H1 (cell line): ENCODE measurements around the gene PNLDC1. TPM values are rescaled to one million over a fixed set of nuclear protein-coding genes. Genes with fewer than 3 reads are reported as not detected.

Experiments
- CTCF ChIA-PET: fragments of 300-600 bp; sonication (Branson Sonifier 250); formaldehyde crosslinking; loops from one replicate; lab custom pipeline; 2021; ENCODE audit not compliant: partially characterized antibody; lab: Charles Lee
- POLR2A ChIA-PET: fragments of 300-600 bp; sonication (Branson Sonifier 250); formaldehyde crosslinking; loops from one replicate; lab custom pipeline; 2021; ENCODE audit warnings: inconsistent platforms; ENCODE audit not compliant: partially characterized antibody; lab: Charles Lee
- DNase-seq, 2 experiments: peaks; one replicate each; pipeline versions ENCODE4 v3.0.0 to v3.0.0-alpha.2; 2010 to 2022; ENCODE audit warnings: low spot score in 2 of 2, low read depth in 1 of 2, mixed read lengths in 1 of 2
- FAIRE-seq: peaks from 2 replicates; lab custom pipeline; 2011; peaks lifted over from hg19 to GRCh38; lab: Jason Lieb, UNC
- H2AFZ ChIP-seq: 2 replicates; pipeline ENCODE4 v1.8.1; 2012; ENCODE audit warnings: low read length, inconsistent platforms
- H2AK5ac ChIP-seq: 2 replicates; pipeline ENCODE4 v1.6.1; 2013; ENCODE audit warnings: low read depth, low read length
- H2BK120ac ChIP-seq: replicated peaks from 2 replicates; pipeline ENCODE3; 2013; ENCODE audit warnings: low read depth, low read length, inconsistent platforms
- H2BK12ac ChIP-seq: 2 replicates; pipeline ENCODE4 v1.6.1; 2013; ENCODE audit warnings: low read depth, low read length
- H2BK15ac ChIP-seq: 2 replicates; pipeline ENCODE4 v1.6.1; 2013; ENCODE audit warnings: low read length
- H2BK20ac ChIP-seq: 2 replicates; pipeline ENCODE4 v1.6.1; 2013; ENCODE audit warnings: low read length
- H2BK5ac ChIP-seq: 2 replicates; pipeline ENCODE4 v1.6.1; 2013; ENCODE audit warnings: low read depth, low read length
- H3K14ac ChIP-seq: 2 replicates; pipeline ENCODE4 v1.6.1; 2013; ENCODE audit warnings: inconsistent platforms; ENCODE audit not compliant: insufficient read length
- H3K18ac ChIP-seq: 2 replicates; pipeline ENCODE4 v1.6.1; 2013; ENCODE audit warnings: low read length; ENCODE audit errors: extremely low read depth
- H3K23ac ChIP-seq: 2 replicates; pipeline ENCODE4 v1.6.1; 2013; ENCODE audit warnings: inconsistent platforms; ENCODE audit not compliant: insufficient read length
- H3K23me2 ChIP-seq: 2 replicates; pipeline ENCODE4 v1.6.1; 2013; ENCODE audit warnings: low read depth, low read length
- H3K27ac ChIP-seq: 2 replicates; pipeline ENCODE4 v1.6.1; 2011; ENCODE audit warnings: low read depth, low read length, inconsistent platforms
- H3K27me3 ChIP-seq, 4 experiments: replicated peaks in 1 of 4; 1 replicate in 1 of 4; 2 replicates in 3 of 4; pipeline versions ENCODE4 v1.6.1 to v1.8.1; 2011 to 2013; ENCODE audit warnings: low read length in 3 of 4, mild to moderate bottlenecking in 3 of 4, inconsistent platforms in 2 of 4, mixed read lengths in 2 of 4, moderate library complexity in 1 of 4; ENCODE audit not compliant: control insufficient read depth in 3 of 4, insufficient read depth in 3 of 4; ENCODE audit errors: extremely low read depth in 1 of 4
- H3K36me3 ChIP-seq, 4 experiments: 2 replicates each; pipeline versions ENCODE4 v1.6.1 to v1.8.1; 2011 to 2013; ENCODE audit warnings: mild to moderate bottlenecking in 4 of 4, low read length in 3 of 4, moderate library complexity in 2 of 4, control low read depth in 1 of 4, inconsistent platforms in 1 of 4; ENCODE audit not compliant: insufficient read depth in 4 of 4, control insufficient read depth in 2 of 4
- H3K4ac ChIP-seq: replicated peaks from 2 replicates; pipeline ENCODE3; 2013; ENCODE audit warnings: low read length, low read depth, mixed read lengths, inconsistent platforms; ENCODE audit not compliant: insufficient read length
- H3K4me1 ChIP-seq, 4 experiments: replicated peaks in 1 of 4; 1 replicate in 1 of 4; 2 replicates in 3 of 4; pipeline versions ENCODE4 v1.6.1 to v1.8.1; 2011 to 2013; ENCODE audit warnings: low read length in 3 of 4, inconsistent platforms in 2 of 4, mixed read lengths in 1 of 4; ENCODE audit not compliant: insufficient read depth in 4 of 4, control insufficient read depth in 3 of 4
- H3K4me2 ChIP-seq, 2 experiments: 2 replicates each; pipeline versions ENCODE4 v1.6.1 to v1.8.1; 2011 to 2013; ENCODE audit warnings: low read depth in 2 of 2, low read length in 2 of 2, control low read depth in 1 of 2, inconsistent platforms in 1 of 2, mild to moderate bottlenecking in 1 of 2; ENCODE audit not compliant: insufficient read depth in 1 of 2
- H3K4me3 ChIP-seq, 4 experiments: fragments of 200-600, 300-600 bp in 1 of 4; sonication (generic), shearing (Covaris generic), sonication (Bioruptor Twin) in 1 of 4; 2 replicates each; pipeline versions ENCODE4 v1.5.1 to v1.8.1; 2011 to 2016; ENCODE audit warnings: low read length in 4 of 4, low read depth in 3 of 4, control low read depth in 2 of 4, inconsistent platforms in 2 of 4, mild to moderate bottlenecking in 2 of 4, mixed read lengths in 1 of 4, moderate library complexity in 1 of 4; ENCODE audit not compliant: insufficient read depth in 2 of 4; ENCODE audit errors: extremely low read depth in 1 of 4
- H3K56ac ChIP-seq: replicated peaks from 2 replicates; pipeline ENCODE3; 2013; ENCODE audit warnings: low read depth, mild to moderate bottlenecking, mixed read lengths, low read length, inconsistent platforms; ENCODE audit not compliant: insufficient read length
- H3K79me1 ChIP-seq: 2 replicates; pipeline ENCODE4 v1.6.1; 2013; ENCODE audit warnings: low read depth, low read length, control low read depth
- H3K79me2 ChIP-seq, 2 experiments: 2 replicates each; pipeline versions ENCODE4 v1.6.1 to v1.8.1; 2012 to 2013; ENCODE audit warnings: low read length in 2 of 2, mild to moderate bottlenecking in 2 of 2, inconsistent platforms in 1 of 2; ENCODE audit not compliant: insufficient read depth in 2 of 2, control insufficient read depth in 1 of 2
- H3K9ac ChIP-seq, 4 experiments: replicated peaks in 1 of 4; 1 replicate in 1 of 4; 2 replicates in 3 of 4; pipeline versions ENCODE4 v1.6.1 to v1.8.1; 2011 to 2013; ENCODE audit warnings: low read depth in 3 of 4, low read length in 3 of 4, control low read depth in 2 of 4, mild to moderate bottlenecking in 2 of 4, moderate library complexity in 2 of 4, inconsistent platforms in 1 of 4; ENCODE audit errors: extremely low read depth in 1 of 4
- H3K9me3 ChIP-seq, 2 experiments: 2 replicates each; pipeline versions ENCODE4 v1.6.1 to v1.8.1; 2012 to 2013; ENCODE audit warnings: mild to moderate bottlenecking in 2 of 2, moderate library complexity in 2 of 2, control low read depth in 1 of 2, inconsistent platforms in 1 of 2, low read depth in 1 of 2, low read length in 1 of 2, mixed read lengths in 1 of 2; ENCODE audit not compliant: insufficient read depth in 2 of 2
- H4K20me1 ChIP-seq, 2 experiments: replicated peaks in 1 of 2; 2 replicates each; pipeline versions ENCODE3 to v1.8.1; 2011 to 2013; ENCODE audit warnings: inconsistent platforms in 2 of 2, low read length in 2 of 2, mild to moderate bottlenecking in 1 of 2; ENCODE audit not compliant: insufficient read depth in 2 of 2, control insufficient read depth in 1 of 2
- H4K5ac ChIP-seq: 2 replicates; pipeline ENCODE4 v1.6.1; 2013; ENCODE audit warnings: low read length, low read depth, mixed read lengths, inconsistent platforms; ENCODE audit not compliant: insufficient read length
- H4K8ac ChIP-seq: 2 replicates; pipeline ENCODE4 v1.8.0; 2013; ENCODE audit warnings: mild to moderate bottlenecking, moderate library complexity, low read length, inconsistent platforms; ENCODE audit not compliant: insufficient read depth; ENCODE audit errors: extremely low read depth
- H4K91ac ChIP-seq: replicated peaks from 2 replicates; pipeline ENCODE3; 2013; ENCODE audit warnings: low read length, mixed read lengths, inconsistent platforms; ENCODE audit not compliant: insufficient read length
- RNF2 ChIP-seq: fragments of 200-900, 300-1000 bp; sonication (generic); IDR thresholded peaks from 2 replicates; pipeline ENCODE4 v1.7.1; 2016; ENCODE audit warnings: borderline replicate concordance, low read depth, mild to moderate bottlenecking, antibody characterized with exemption, low read length; ENCODE audit not compliant: poor library complexity, severe bottlenecking; ENCODE audit errors: missing control alignments
- SAP30 ChIP-seq: fragments of 300-600 bp; sonication (generic); IDR thresholded peaks from 2 replicates; pipeline ENCODE4 v1.7.1; 2012; ENCODE audit warnings: low read length, moderate library complexity, mild to moderate bottlenecking, inconsistent platforms; ENCODE audit not compliant: insufficient read depth, insufficient replicate concordance
- WGBS, 2 experiments: shearing (Covaris generic) in 1 of 2; methylation state at CpG; one replicate each; pipeline versions ENCODE4 v1.1.6 to v1.1.7; 2013 to 2015; ENCODE audit warnings: low lambda C conversion rate in 2 of 2, mixed read lengths in 2 of 2, inconsistent platforms in 1 of 2, low coverage in 1 of 2, missing lambda C conversion rate in 1 of 2; ENCODE audit not compliant: insufficient replicate concordance in 2 of 2, insufficient coverage in 1 of 2, insufficient read length in 1 of 2; ENCODE audit errors: extremely low coverage in 1 of 2, missing lambda C conversion rate in 1 of 2; 5-methylcytosine and 5-hydroxymethylcytosine counted together
- polyA plus RNA-seq, 7 experiments: library from polyadenylated mRNA; depleted of rRNA in 3 of 7; stranded (reverse) in 5 of 7; unstranded in 2 of 7; fragments of >200 nt in 5 of 7; fragments of 200-250 nt in 2 of 7; gene quantifications; 1 replicate in 5 of 7; 2 replicates in 1 of 7; 4 replicates in 1 of 7; pipeline versions ENCODE4 v1.2.1 to v1.2.3, GENCODE V29; 2011 to 2013; ENCODE audit warnings: missing spikeins in 2 of 7, mixed read lengths in 2 of 7
- total RNA-seq: library from RNA; stranded (reverse); fragmentation: NEBNext Ultra II Directional; extraction: Animal tissue kit (Norgen Biotek cat#: 25700); gene quantifications from 2 replicates; pipeline ENCODE4 v1.2.1, GENCODE V29; 2021

Gene PNLDC1
- total and polyA plus RNA-seq, 2 of the 8 experiments (the other 6 are each of a cell fraction or from before 2014, with no cell fraction given), result 0.15 to 0.34 TPM

- H4K20me1 ChIP-seq, result peaks cover 0 to 7% of the 10 kb centered on the region in 2 experiments
- TF ChIP-seq RNF2 (no peak), SAP30 (peak; percentile 18)
- peaks cover 9 to 56% (median 37%) of the 10 kb centered on the region in 4 experiments; a peak in 7 of 8 replicates for H3K36me3 ChIP-seq
- no peak for DNase-seq
- peaks cover 10% of the 10 kb centered on the region; the same call in 1 of the 2 replicates for H3K79me1 ChIP-seq
- peak overlapping the region; percentile 55 for H3K4ac ChIP-seq
- H3K18ac ChIP-seq, result peak overlapping the region; percentile 62
- peak overlapping the region; percentile 97 for H2BK5ac ChIP-seq
- H2AFZ ChIP-seq, result 0 out of 2 replicates have a peak overlapping the region, but pooled peaks have one; percentile 0
- WGBS, 2 experiments, result 46% methylated on average over 13 of the region's 16 CpGs; no CpG with 5 or more reads in 1 of the 2 experiments
- peak overlapping the region; percentile 57; the same call in 1 of the 2 replicates for H3K27ac ChIP-seq
- peak overlapping the region; percentile 39 to 95 (median 84) for H3K9ac ChIP-seq
- H3K4me1 ChIP-seq, result peaks cover 6 to 15% (median 12%) of the 10 kb centered on the region in 4 experiments; a peak in 6 of 7 replicates
- H4K91ac ChIP-seq, result peak overlapping the region; percentile 91
- no peak overlapping the region for H3K23ac ChIP-seq
- peaks cover 11% of the 10 kb centered on the region for H3K23me2 ChIP-seq
- H4K5ac ChIP-seq, result peak overlapping the region; percentile 35
- peak overlapping the region; percentile 20 for H3K14ac ChIP-seq
- H3K4me2 ChIP-seq, result peak overlapping the region; percentile 90 to 97
- peak overlapping the region; percentile 47 for H4K8ac ChIP-seq
- POLR2A ChIA-PET, result interaction anchor here (0.9 to 6.0 kb wide), 7 partner anchors 9 to 71 kb away, joined by 3 to 86 read pairs (median 11); partner anchors contain the start of gene WTAP
- peak overlapping the region; percentile 57 for H3K56ac ChIP-seq
- FAIRE-seq, result no peak
- H2BK120ac ChIP-seq, result peak overlapping the region; percentile 81
- no peaks in the 10 kb centered on the region for H3K27me3 ChIP-seq
- peak overlapping the region; percentile 90; the same call in 1 of the 2 replicates for H2BK15ac ChIP-seq
- H3K9me3 ChIP-seq, result no peaks in the 10 kb centered on the region
- peak overlapping the region; percentile 96 for H2BK12ac ChIP-seq
- peak overlapping the region; percentile 56 for H2AK5ac ChIP-seq
- no peak overlapping the region for H2BK20ac ChIP-seq
- H3K4me3 ChIP-seq, result peak overlapping the region; percentile 87 to 98 (median 90)
- CTCF ChIA-PET, result interaction anchor here (1.0 kb wide), 1 partner anchor 33 kb away, joined by 3 read pairs; no protein-coding TSS in a partner anchor
- peaks cover 0 to 15% of the 10 kb centered on the region in 2 experiments; a peak in 2 of 4 replicates for H3K79me2 ChIP-seq
Observed at GRCh38 chr6:159762681-159763293, 37.3 kb upstream of the PNLDC1 start.
